Measurements from ENCODE around the gene RXRA.

RXRA gene

GRCh38 chr9:134455021-134455471 lies 128.8 kb downstream of the RXRA start:
- no peak overlapping the region for H3K4me3 ChIP-seq (ENCODE audit: low read length)
- no peak for DNase-seq (ENCODE audit: low read depth)
- TF ChIP-seq CTCF (conservative IDR thresholded peaks at IDR 0.05; ENCODE audit: low read length) = no peak

GRCh38 chr9:134455537-134455933 lies 129.3 kb downstream of the RXRA start:
- TF ChIP-seq CTCF (conservative IDR thresholded peaks at IDR 0.05; ENCODE audit: low read length) = no peak
- no peak for DNase-seq (ENCODE audit: low read depth)
- peak overlapping the region; percentile 27 for H3K4me3 ChIP-seq (ENCODE audit: low read length)

GRCh38 chr9:134455934-134456755 lies 129.9 kb downstream of the RXRA start:
- TF ChIP-seq CTCF (conservative IDR thresholded peaks at IDR 0.05; ENCODE audit: low read length) = peak; percentile 31
- H3K4me3 ChIP-seq (ENCODE audit: low read length) = peak overlapping the region; percentile 27
- peak; percentile 100 for DNase-seq (ENCODE audit: low read depth)

GRCh38 chr9:134456756-134457305 lies 130.6 kb downstream of the RXRA start:
- no peak for TF ChIP-seq CTCF (conservative IDR thresholded peaks at IDR 0.05; ENCODE audit: low read length)
- H3K4me3 ChIP-seq (ENCODE audit: low read length) = no peak overlapping the region

GRCh38 chr9:134457321-134458206 lies 131.3 kb downstream of the RXRA start:
- no peak overlapping the region for H3K4me3 ChIP-seq (ENCODE audit: low read length)
- no peak for DNase-seq (ENCODE audit: low read depth)
- TF ChIP-seq CTCF (conservative IDR thresholded peaks at IDR 0.05; ENCODE audit: low read length) = no peak

More at GRCh38 chr9:134456756-134457305, 130.6 kb downstream of the RXRA start:
- DNase-seq (ENCODE audit: low read depth) = no peak

GRCh38 chr9:134458207-134459108 lies 132.2 kb downstream of the RXRA start:
- H3K4me3 ChIP-seq (ENCODE audit: low read length) = no peak overlapping the region
- no peak for DNase-seq (ENCODE audit: low read depth)
- no peak for TF ChIP-seq CTCF (conservative IDR thresholded peaks at IDR 0.05; ENCODE audit: low read length)
